ENCODE measurements around the gene TUBGCP2.

GRCh38 chr10:133299738-133300137, 8.9 kb downstream of the TUBGCP2 start:
- TF ChIP-seq L3MBTL2 (conservative IDR thresholded peaks at IDR 0.05) (no peak), FOXK2 (IDR thresholded peaks at IDR 0.05) (no peak)
